Suprapubic skin (tissue), 4 donors: ENCODE results near the gene PARD6G. TPM values are rescaled to one million over a fixed set of nuclear protein-coding genes. Genes with fewer than 3 reads are reported as not detected.

Source experiments
- DNase-seq, 2 donors: peaks; one replicate each; pipeline ENCODE4 v3.0.0-alpha.2; 2019; ENCODE audit warnings: low spot score in 2 of 2
- H3K27ac ChIP-seq: fragments of 200-600 bp; sonication (generic); one replicate; pipeline ENCODE4 v1.5.1; 2019
- H3K27me3 ChIP-seq: fragments of 200-600 bp; sonication (generic); one replicate; pipeline ENCODE4 v1.5.1; 2019
- H3K36me3 ChIP-seq: fragments of 200-600 bp; sonication (generic); one replicate; pipeline ENCODE4 v1.5.1; 2019
- H3K4me1 ChIP-seq: fragments of 200-600 bp; sonication (generic); one replicate; pipeline ENCODE4 v1.5.1; 2019
- H3K4me3 ChIP-seq: fragments of 200-600 bp; sonication (generic); one replicate; pipeline ENCODE4 v1.5.1; 2019; ENCODE audit warnings: mild to moderate bottlenecking
- H3K9me3 ChIP-seq: fragments of 200-600 bp; sonication (generic); one replicate; pipeline ENCODE4 v1.5.1; 2019
- EP300 ChIP-seq: sonication (generic); formaldehyde crosslinking; IDR thresholded peaks from one replicate; pipeline ENCODE4 v1.6.1; 2017; ENCODE audit warnings: antibody characterized with exemption
- POLR2A ChIP-seq, 2 donors: fragments of 450-650 bp; IDR thresholded peaks; one replicate each; pipeline ENCODE4 v1.6.1; 2017; ENCODE audit warnings: antibody characterized with exemption in 2 of 2, mild to moderate bottlenecking in 2 of 2, moderate library complexity in 2 of 2
- POLR2AphosphoS5 ChIP-seq, 3 donors: sonication (generic); formaldehyde crosslinking; IDR thresholded peaks; one replicate each; pipeline ENCODE4 v1.6.1; 2017; ENCODE audit warnings: antibody characterized with exemption in 3 of 3
- whole genome bisulfite sequencing: methylation state at CpG from one replicate; pipeline ENCODE4 v1.1.5; 2018; 5-methylcytosine and 5-hydroxymethylcytosine counted together
- total RNA-seq, 4 donors: library from RNA; depleted of rRNA; stranded (reverse); fragments of >200 nt; gene quantifications; one replicate each; pipeline ENCODE4 v1.1.0, GENCODE V29; 2016
- TF ChIP-seq, protein P1 (sequence below), 2 donors: fragments of 200-600 bp in 1 of 2; fragments of 450-650 bp in 1 of 2; sonication (generic) in 1 of 2; IDR thresholded peaks; one replicate each; pipeline ENCODE4 v1.5.1; 2016 to 2019; ENCODE audit warnings: antibody characterized with exemption in 2 of 2, mild to moderate bottlenecking in 1 of 2, moderate library complexity in 1 of 2

PARD6G gene
- total RNA-seq, 4 donors from 2014 or later = 47.5 to 97.6 (median 82.2) TPM

DNA sequence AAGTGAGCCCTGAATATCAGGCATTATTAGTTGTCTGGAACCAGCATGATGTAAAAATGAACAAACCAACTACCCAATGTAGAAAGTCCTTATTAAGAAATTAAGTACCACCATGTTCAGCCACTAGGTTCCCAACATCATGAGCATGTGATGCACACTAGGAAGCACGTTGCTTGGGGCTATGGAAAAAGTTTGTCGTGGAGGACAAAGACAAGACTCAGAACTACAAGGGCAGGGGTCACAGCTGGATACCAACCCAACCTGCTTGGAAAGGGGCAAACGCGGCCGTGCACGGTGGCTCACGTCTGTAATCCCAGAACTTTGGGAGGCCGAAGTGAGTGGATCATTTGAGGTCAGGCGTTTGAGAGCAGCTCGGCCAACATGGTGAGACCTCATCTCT is 74.3 kb downstream of the PARD6G start:
- no peaks in the 10 kb centered on the region for H3K27me3 ChIP-seq
- no peaks in the 10 kb centered on the region for H3K9me3 ChIP-seq
- DNase-seq = no peak
- H3K4me3 ChIP-seq = no peak overlapping the region
- TF ChIP-seq EP300 = no peak
- no peak for TF ChIP-seq POLR2A (IDR thresholded peaks at IDR 0.05)
- no peak for TF ChIP-seq POLR2AphosphoS5 (IDR thresholded peaks at IDR 0.05)
- TF ChIP-seq, protein P1, sequence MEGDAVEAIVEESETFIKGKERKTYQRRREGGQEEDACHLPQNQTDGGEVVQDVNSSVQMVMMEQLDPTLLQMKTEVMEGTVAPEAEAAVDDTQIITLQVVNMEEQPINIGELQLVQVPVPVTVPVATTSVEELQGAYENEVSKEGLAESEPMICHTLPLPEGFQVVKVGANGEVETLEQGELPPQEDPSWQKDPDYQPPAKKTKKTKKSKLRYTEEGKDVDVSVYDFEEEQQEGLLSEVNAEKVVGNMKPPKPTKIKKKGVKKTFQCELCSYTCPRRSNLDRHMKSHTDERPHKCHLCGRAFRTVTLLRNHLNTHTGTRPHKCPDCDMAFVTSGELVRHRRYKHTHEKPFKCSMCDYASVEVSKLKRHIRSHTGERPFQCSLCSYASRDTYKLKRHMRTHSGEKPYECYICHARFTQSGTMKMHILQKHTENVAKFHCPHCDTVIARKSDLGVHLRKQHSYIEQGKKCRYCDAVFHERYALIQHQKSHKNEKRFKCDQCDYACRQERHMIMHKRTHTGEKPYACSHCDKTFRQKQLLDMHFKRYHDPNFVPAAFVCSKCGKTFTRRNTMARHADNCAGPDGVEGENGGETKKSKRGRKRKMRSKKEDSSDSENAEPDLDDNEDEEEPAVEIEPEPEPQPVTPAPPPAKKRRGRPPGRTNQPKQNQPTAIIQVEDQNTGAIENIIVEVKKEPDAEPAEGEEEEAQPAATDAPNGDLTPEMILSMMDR (IDR thresholded peaks at IDR 0.05) = no peak
- H3K27ac ChIP-seq = no peak overlapping the region
- peaks cover 5% of the 10 kb centered on the region for H3K36me3 ChIP-seq
- 79% methylated on average over 10 of the region's 10 CpGs for WGBS
- peaks cover 39% of the 10 kb centered on the region for H3K4me1 ChIP-seq

DNA sequence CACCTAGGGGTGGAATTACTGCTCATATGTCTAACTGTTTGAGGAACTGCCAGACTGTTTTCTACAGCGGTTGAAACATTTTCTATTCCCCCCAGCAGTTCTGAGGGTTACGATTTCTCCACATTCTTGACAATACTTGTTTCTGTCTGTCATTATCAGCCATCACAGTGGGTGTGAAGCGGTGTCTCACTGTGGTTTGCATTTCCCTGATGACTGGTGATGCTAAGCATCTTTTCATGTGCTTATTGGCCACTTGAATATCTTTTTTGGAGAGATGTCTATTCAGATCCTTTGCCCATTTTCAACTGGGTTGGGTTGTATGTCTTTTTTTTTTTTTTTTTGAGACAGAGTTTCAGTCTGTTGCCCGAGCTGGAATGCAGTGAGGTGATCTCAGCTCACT is 75.3 kb downstream of the PARD6G start:
- H3K9me3 ChIP-seq = no peaks in the 10 kb centered on the region
- H3K36me3 ChIP-seq = peaks cover 5% of the 10 kb centered on the region
- no peaks in the 10 kb centered on the region for H3K27me3 ChIP-seq
- no peak overlapping the region for H3K4me3 ChIP-seq
- H3K27ac ChIP-seq = no peak overlapping the region
- TF ChIP-seq EP300 (no peak), POLR2A (IDR thresholded peaks at IDR 0.05) (no peak), POLR2AphosphoS5 (IDR thresholded peaks at IDR 0.05) (no peak)
- TF ChIP-seq, protein P1 (IDR thresholded peaks at IDR 0.05) = no peak
- DNase-seq = no peak
- WGBS = 60% methylated on average over 4 of the region's 4 CpGs
- H3K4me1 ChIP-seq = peaks cover 30% of the 10 kb centered on the region

DNA sequence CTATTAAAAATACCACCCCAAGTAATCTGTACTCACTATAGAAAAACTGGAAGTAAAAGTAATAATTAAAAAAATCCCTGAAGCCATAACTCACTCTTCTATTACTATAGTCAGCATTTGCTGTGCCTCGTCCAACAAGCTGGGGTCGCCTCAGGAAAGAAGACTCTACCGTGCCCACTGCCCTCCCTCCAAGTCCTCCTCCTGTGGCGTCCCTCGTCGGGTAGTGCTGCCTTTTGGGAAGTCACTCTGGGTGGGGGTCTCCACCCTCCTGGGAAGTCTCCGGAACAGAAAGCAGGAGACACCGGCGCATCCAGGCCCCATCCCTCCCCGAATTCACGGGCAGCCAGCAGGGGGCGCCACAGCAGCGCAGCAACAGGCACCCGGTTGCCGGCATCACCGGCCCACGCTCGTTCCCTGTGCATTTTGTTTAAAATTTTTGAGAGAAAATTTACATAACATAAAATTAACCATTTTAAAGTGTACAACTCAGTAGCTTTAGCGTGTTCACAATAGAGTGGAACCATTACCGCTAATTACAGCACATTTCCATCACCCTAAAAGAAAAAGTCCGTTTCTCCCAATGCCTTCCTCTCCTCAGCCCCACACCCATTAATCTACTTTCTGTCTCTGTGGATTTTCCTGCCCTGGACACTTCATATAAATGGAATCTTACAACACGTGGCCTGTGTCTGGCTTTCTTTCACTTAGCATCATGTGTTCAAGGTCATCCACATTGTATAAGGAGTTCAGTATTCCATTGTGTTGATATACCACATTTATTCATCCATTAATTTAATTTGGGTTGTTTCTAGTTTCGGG is 76.1 kb downstream of the PARD6G start:
- TF ChIP-seq POLR2AphosphoS5 (IDR thresholded peaks at IDR 0.05) = no peak
- TF ChIP-seq, protein P1 (IDR thresholded peaks at IDR 0.05) = peak; percentile 83 to 89
- Histone ChIP-seq H3K4me3 (no peak overlapping the region), H3K27me3 (no peaks in the 10 kb centered on the region), H3K9me3 (no peaks in the 10 kb centered on the region), H3K27ac (no peak overlapping the region), H3K36me3 (peaks cover 5% of the 10 kb centered on the region), H3K4me1 (peaks cover 30% of the 10 kb centered on the region)
- DNase-seq = no peak
- WGBS = 21% methylated on average over 23 of the region's 23 CpGs

- TF ChIP-seq POLR2A (IDR thresholded peaks at IDR 0.05) (no peak), POLR2AphosphoS5 (IDR thresholded peaks at IDR 0.05) (no peak), EP300 (no peak)
- TF ChIP-seq, protein P1 (IDR thresholded peaks at IDR 0.05) = no peak
- Histone ChIP-seq H3K36me3 (peaks cover 5% of the 10 kb centered on the region), H3K27me3 (no peaks in the 10 kb centered on the region), H3K27ac (no peak overlapping the region), H3K4me1 (peaks cover 25% of the 10 kb centered on the region), H3K4me3 (no peak overlapping the region), H3K9me3 (no peaks in the 10 kb centered on the region)
- WGBS = 80% methylated on average over 7 of the region's 7 CpGs
- no peak for DNase-seq
Observed at GRCh38 chr18:80170395-80171053, 76.8 kb downstream of the PARD6G start.

GRCh38 chr18:80169607-80170006 is 77.7 kb downstream of the PARD6G start:
- no peaks in the 10 kb centered on the region for H3K9me3 ChIP-seq
- peaks cover 17% of the 10 kb centered on the region for H3K4me1 ChIP-seq
- no peak for DNase-seq
- H3K36me3 ChIP-seq = peaks cover 5% of the 10 kb centered on the region
- H3K4me3 ChIP-seq = no peak overlapping the region
- TF ChIP-seq EP300 (no peak), POLR2AphosphoS5 (IDR thresholded peaks at IDR 0.05) (no peak), POLR2A (IDR thresholded peaks at IDR 0.05) (no peak)
- TF ChIP-seq, protein P1 (IDR thresholded peaks at IDR 0.05) = no peak
- WGBS = 88% methylated on average over 17 of the region's 17 CpGs
- H3K27me3 ChIP-seq = no peaks in the 10 kb centered on the region
- no peak overlapping the region for H3K27ac ChIP-seq
